Left kidney (tissue), 2 donors: ENCODE results near the gene MGP. TPM values are rescaled to one million over a fixed set of nuclear protein-coding genes. Genes with fewer than 3 reads are reported as not detected.
A peak's percentile ranks its signal among the peaks of the same experiment; 100 is the strongest.

ENCODE experiments used
- DNase-seq: peaks from one replicate; pipeline ENCODE4 v3.0.0-alpha.2; 2013
- polyA plus RNA-seq: library from polyadenylated mRNA; unstranded; fragments of 120-200 nt; gene quantifications from one replicate; pipeline ENCODE4 v1.2.1, GENCODE V29; 2013; ENCODE audit not compliant: insufficient read length

MGP gene
- polyA plus RNA-seq, 1 donor: 33.9 TPM

DNA sequence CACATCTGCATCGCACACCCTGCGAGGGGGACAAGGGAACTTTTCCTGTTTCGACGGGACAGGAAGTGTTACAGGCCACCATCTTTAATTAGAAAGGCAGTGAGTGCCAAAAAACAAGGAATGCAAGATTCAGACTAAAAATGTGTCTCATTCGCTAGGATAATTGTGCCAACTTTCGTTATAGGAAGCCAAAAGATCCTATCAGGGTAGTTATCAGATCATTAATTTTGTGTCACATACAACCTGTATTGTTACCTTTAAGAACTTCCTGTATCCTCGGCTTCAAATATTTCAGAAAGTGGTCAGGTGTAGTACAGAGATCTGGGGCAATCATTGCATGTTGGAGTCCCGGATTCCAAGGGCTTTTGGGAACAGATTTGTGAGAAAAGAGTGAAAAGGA lies 19.2 kb upstream of the MGP start:
- no peak for DNase-seq

- no peak for DNase-seq
Measured at GRCh38 chr12:14903386-14904098, 17.9 kb upstream of the MGP start.

DNA sequence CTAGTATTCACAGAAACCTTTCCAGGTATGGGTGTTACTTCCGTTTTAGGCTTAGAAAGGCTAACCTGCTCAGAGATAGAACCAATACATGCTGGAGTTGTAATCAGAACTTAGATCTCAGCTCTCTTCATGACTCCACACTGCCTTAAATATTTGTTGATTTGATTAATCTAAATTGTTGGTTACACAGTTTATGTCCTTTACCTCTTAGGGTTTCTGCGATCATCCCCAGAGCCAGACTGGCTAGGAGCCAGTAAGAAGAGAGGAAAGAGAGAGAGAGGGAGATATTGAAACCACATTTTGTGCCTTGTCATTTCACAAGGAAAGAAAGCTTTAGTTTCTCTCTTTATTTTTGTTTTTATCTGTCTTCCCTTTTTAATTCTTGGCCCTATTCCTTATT lies 16.8 kb upstream of the MGP start:
- no peak for DNase-seq

DNA sequence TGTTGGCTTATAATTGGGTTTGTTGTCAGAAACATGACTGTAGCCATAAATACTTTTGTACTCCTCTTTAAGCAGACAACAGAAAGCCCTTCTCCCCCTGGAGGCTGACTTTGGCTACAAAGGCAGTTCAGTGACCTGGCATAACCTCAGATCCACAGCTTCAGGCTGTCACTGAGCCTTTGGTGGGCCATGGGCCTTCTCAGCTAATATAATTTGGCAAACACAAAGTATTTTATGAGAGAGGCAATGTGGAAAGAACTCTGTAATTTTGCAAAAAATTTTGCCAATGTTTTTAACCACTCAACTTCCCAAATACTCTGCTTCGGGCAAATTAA lies 15.5 kb upstream of the MGP start:
- no peak for DNase-seq

DNA sequence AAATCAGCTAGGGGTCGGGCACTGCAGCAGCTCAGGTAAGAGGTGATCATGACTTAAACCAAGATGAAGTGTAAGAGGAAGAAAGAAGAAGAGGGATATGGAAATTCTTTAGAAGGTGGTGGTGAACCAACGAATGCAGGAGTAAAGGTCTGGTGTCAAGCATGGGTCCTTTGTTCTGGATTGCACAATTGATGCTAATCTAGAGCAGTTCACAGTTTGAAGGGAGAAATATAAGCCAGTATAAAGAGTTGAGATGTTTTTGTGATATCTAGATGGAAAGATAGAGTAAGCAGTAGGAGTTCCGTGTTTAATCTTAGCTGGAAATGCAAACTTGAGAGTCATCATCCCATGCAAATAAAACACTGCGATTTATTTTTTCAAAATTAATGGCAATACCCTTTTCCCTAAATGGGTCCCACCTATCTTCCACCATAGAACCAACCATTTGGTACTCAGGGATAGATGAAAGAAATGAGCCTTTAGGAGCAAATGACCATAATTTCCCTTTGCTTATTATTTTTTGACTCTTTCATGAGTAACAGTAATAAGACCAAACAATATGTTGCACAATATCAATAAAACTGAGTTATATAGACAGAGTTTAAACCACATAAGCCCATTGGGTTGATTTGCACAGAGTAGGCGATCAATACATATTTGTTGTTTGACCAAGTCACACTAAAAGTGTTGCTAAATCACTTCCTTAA lies 15.0 kb upstream of the MGP start:
- DNase-seq: no peak

- DNase-seq: no peak
Measured at GRCh38 chr12:14896521-14897169, 11.0 kb upstream of the MGP start.

GRCh38 chr12:14893506-14894250 lies 8.0 kb upstream of the MGP start:
- no peak for DNase-seq

- no peak for DNase-seq
Measured at GRCh38 chr12:14892726-14893505, 7.3 kb upstream of the MGP start.

DNA sequence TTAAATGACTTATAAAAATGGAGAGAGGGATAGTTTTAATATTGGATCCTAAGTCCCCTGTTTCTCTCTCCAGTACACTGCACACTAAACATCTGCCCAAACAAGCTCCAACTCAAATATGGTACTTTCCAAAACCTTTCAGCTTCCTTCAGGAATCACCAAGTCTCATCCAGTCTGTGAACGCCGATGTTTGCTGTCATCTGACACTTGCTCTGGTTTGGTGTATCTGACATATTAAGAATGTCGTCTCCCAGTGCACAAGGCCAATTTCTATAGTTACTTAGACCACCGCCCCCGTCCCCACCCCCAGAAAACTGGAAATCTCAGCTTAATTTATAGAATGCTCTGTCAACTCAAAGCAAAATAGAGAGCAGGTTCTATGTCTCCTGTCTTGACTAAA lies 5.0 kb upstream of the MGP start:
- no peak for DNase-seq

DNA sequence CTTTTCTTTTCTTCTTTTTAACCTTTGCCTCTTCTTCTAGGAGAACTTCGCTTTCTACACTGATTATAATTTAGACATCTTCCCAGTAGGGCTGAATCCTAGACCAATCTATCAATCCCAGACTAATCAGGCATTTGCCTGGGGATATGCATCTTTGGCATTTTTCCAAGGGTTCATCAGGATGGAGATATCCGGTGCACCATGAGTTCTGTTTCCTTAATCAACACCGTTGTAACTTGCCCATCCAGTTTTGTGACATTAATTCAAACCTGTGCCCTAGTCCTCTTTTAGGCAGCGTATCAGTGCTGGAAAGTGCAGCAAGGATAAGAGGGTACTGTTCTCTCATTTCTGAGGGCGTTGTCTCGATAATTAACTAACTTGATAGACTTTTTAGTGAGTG lies 617 bp upstream of the MGP start:
- no peak for DNase-seq

DNA sequence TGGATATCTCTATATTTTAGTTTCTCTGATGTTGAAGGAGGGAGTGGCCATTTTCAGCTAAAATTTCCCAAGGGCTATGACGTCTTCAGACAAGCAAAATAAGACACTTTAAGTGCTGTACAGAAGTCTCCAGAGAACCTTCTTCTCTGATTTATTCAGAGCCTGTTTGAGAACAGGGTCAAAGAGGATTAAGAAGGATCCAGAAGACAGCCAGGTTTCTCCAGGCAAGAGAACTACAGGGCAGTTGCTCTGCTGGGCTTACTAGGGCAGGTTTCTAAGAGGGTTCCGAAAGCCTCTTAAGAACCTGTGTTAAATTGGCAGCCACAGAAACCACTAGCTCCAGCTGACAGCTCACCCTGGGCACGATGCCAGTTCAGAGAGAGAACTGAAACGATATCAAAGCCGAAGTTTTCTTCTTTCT lies 1.2 kb downstream of the MGP start:
- DNase-seq: peak; percentile 47

DNA sequence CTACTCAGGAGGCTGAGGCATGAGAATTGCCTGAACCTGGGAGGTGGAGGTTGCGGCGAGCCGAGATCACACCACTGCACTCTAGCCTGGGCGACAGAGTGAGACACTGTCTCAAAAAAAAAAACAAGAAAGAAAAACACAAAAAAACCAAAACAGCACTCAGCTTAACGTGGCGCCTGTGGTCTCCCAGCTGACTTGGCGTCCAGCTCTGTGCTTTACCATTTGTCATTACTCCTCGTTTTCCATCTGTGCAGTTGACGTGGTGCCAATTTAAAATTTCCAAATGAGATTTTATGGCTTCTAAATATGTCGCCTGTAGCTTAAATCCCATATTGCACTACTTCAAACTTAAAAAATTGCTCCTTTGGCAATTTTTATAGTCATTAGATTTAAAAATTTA lies 2.0 kb downstream of the MGP start:
- peak; percentile 33 for DNase-seq

GRCh38 chr12:14880890-14881453 lies 4.7 kb downstream of the MGP start:
- no peak for DNase-seq

DNA sequence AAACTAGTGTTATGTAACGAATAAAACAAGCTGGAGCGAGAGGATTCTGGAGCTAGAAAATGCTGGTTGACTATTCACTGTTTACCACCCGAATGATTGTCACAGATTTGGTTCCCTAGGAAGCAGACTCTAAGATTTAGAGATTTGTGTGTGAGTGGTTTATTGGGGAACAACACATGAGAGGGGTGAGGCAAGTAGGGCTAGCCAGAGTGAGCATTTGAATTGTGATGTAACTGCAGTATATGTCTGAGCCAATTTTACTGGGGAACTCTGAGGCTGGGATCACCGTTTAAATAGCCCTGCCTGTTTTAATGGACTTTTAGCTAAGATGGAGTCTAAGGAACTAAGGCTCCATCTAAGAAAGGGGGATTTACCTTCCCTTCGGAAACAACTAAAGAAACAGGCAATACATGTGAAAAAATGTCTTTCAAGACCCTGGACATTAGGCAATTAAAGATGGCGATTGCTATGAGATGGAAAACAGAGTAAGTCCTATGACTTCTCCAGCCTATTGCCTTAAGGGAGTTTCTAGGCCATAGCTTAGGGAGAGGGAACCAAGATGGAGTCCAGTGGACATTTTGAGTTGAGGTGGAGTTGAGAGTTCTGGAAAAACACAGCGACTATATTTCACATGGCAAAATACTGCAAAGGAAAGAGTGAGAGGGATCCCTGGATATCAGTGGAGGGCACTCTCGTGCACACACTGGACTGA lies 6.3 kb downstream of the MGP start:
- DNase-seq: no peak

DNA sequence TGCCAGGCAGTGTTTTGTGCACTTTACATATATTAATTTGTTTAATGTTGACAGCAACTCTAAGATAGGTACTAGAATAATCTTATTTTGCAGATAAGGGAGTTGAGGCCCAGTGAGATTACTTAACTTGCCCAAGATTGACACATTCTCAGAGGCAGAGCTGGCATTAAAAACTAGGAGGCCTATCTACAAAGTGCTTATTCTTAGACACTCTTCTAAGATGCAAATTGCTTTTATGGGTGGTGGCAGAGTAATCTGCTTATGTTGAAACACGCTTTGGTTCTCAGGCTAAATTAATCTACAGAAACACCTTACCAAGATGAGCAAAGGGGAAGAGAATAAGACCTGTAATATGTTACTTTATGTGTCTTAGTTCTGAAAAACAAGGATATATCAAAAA lies 7.2 kb downstream of the MGP start:
- no peak for DNase-seq

- DNase-seq: no peak
Measured at GRCh38 chr12:14876833-14877232, 8.8 kb downstream of the MGP start.

- no peak for DNase-seq
Measured at GRCh38 chr12:14874882-14875281, 10.8 kb downstream of the MGP start.

GRCh38 chr12:14873440-14874185 lies 12.0 kb downstream of the MGP start:
- DNase-seq: no peak

GRCh38 chr12:14871886-14872285 lies 13.8 kb downstream of the MGP start:
- no peak for DNase-seq

- no peak for DNase-seq
Measured at GRCh38 chr12:14871247-14871646, 14.4 kb downstream of the MGP start.
